ENCODE data around the gene UGT1A9. TPM values are rescaled to one million over a fixed set of nuclear protein-coding genes. Genes with fewer than 3 reads are reported as not detected.

The UGT1A9 gene
- total RNA-seq, 1 donor from 2014 or later = not detected

- DNase-seq = no peak
- intact Hi-C loops (cut with DNase I) = no loop called here
- ATAC-seq (ENCODE audit: poor library complexity) = no peak
Measured at GRCh38 chr2:233779722-233780121, 108.0 kb downstream of the UGT1A9 start.

DNA sequence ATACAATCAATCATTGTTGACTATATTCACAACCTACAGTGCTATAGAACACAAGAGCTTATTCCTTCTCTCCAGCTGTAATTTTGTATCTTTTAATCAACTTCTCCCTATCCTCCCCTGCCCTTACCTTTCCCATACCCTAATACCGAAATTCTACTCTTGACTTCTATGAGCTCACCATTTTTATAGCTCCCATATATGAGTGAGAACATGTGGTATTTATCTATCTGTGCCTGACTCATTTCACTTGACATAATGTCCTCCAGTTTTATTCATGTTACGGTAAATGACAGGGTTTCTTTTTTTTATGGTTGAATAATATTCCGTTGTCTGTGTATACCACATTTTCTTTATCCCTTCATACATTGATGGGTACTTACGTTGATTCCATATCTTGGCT is 109.1 kb downstream of the UGT1A9 start:
- no peak for ATAC-seq (ENCODE audit: poor library complexity)
- intact Hi-C loops (cut with DNase I) = no loop called here
- no peak for DNase-seq

DNA sequence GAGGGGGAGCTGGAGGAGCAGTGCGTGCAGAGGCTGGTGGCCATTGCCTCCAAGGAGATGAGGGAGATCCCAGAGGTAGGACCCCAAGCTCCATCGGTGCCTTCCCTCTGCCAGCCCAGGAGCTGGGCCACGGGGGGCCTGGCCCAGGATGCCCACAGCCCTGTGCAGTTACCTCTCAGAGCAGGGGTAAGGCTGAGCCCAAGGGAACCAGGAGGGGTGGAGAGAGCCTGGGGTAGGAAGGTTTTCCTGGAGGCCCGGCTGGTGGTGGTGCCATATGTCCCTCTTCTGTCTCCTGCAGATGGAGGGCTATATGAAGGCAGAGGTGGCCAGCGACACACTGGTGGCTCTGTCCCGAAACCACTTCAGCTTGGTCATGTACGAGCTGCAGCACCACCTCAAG is 117.9 kb downstream of the UGT1A9 start:
- intact Hi-C loops (cut with DNase I) = no loop called here
- DNase-seq (no peak), ATAC-seq (ENCODE audit: poor library complexity) (no peak)

DNA sequence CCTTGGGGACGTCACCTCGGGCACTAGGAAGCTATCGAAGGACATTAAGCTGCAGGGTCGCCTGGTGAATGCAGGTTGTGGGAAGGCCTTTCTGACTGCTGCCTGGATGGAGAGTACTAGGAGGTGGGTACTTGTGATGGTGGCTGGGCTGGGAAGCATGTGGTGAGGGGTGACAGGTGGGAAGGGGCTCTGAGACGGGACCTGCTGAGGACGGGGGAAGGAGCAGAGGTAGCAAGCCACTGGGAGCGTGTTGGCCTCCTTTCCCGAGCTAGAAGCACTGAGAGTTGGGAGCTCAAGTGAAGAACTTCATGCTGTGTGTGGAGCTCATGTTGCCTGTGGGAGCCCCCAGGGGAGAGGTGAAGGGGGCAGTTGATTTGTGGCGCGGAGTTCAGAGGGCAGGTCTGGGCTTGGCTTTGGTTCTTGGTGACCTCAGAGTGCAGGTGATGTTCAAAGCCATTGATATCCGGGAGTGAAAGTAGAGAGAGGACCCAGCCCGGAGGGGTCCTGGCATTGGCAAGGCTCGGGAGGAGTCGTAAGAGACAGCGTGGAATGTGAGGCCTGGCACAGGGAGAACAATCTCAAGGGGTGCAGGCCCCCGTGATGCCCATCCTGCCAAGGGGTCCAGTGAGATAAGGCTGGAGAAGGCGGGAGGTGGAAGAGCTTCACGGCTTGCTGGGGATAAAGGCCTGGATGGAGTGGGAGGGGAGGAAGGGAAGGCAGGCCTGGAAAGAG is 119.6 kb downstream of the UGT1A9 start:
- no peak for ATAC-seq (ENCODE audit: poor library complexity)
- DNase-seq = no peak
- intact Hi-C loops (cut with DNase I) = no loop called here

- intact Hi-C loops (cut with DNase I) = no loop called here
- no peak for DNase-seq
- no peak for ATAC-seq (ENCODE audit: poor library complexity)
Measured at GRCh38 chr2:233791883-233792329, 120.2 kb downstream of the UGT1A9 start.

DNA sequence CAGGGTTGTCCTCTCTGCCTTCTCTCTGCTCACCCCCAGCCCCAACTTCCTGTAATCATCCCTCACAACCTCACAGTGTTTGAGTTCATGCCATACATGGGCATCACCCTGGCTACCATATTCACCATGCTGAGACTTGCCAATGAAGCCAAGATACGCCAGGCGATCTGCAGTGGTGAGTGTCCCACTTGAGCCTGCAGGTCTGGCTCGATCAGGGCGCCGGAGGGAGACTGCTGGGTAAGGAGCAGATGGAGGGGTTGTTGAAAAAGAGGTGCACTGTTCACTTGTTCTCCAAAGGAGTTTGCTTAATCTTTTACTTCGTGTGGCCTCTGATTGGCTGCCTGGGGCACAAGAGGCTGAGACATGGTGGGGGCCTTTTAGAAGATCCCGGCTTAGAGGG is 121.0 kb downstream of the UGT1A9 start:
- DNase-seq (no peak), ATAC-seq (ENCODE audit: poor library complexity) (no peak)
- intact Hi-C loops (cut with DNase I) = no loop called here

- ATAC-seq (ENCODE audit: poor library complexity) = no peak
- DNase-seq = no peak
- intact Hi-C loops (cut with DNase I) = no loop called here
Measured at GRCh38 chr2:233793465-233794127, 121.9 kb downstream of the UGT1A9 start.

DNA sequence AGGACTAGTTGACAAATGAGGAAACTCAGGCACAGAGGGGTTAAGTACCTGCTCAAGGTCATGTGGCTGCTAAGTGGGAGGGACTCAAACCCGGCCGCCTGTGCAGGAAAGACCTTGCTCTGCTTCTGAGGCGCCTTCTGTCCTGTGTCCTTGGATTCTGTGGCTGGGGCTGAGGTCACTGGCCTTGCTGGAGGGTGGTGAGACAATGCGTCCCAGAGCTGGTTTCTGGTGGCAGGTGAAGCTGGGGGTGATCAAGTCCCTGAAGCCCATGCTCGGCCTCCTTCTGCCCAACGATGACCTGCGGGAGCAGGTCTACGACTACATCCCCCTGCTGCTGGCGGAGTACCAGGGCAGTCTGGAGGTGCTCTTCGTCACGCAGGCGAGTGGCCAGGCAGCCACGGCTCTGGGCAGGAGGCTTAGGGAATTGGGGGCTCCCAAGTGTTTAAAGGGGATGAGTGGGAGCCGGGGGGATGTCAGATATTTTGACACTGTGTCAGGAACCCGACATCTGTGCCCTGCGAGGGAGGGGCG is 122.5 kb downstream of the UGT1A9 start:
- DNase-seq (no peak), ATAC-seq (ENCODE audit: poor library complexity) (no peak)
- intact Hi-C loops (cut with DNase I) = no loop called here

- ATAC-seq (ENCODE audit: poor library complexity) (no peak), DNase-seq (no peak)
- intact Hi-C loops (cut with DNase I) = no loop called here
Measured at GRCh38 chr2:233795735-233796171, 124.1 kb downstream of the UGT1A9 start.

DNA sequence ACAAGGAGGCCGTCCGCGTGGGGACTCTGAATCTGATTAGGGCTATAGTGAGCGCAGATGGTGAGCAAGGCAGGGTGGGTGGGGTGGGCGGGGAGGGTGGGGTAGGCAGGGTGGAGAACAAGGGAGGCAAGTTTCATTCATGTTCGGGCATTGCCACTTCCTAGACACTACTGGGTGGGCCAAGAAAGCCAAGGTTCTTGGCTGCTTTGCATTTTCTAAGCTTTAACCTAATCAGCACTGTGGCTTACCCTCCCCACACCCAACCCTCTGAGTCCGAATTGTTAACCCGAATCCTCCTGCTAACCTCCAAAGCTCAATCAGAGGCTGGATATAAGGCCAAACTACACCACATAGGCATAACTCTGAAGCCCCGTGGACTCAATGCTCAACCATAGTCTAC is 124.6 kb downstream of the UGT1A9 start:
- DNase-seq (no peak), ATAC-seq (ENCODE audit: poor library complexity) (no peak)
- intact Hi-C loops (cut with DNase I) = no loop called here

DNA sequence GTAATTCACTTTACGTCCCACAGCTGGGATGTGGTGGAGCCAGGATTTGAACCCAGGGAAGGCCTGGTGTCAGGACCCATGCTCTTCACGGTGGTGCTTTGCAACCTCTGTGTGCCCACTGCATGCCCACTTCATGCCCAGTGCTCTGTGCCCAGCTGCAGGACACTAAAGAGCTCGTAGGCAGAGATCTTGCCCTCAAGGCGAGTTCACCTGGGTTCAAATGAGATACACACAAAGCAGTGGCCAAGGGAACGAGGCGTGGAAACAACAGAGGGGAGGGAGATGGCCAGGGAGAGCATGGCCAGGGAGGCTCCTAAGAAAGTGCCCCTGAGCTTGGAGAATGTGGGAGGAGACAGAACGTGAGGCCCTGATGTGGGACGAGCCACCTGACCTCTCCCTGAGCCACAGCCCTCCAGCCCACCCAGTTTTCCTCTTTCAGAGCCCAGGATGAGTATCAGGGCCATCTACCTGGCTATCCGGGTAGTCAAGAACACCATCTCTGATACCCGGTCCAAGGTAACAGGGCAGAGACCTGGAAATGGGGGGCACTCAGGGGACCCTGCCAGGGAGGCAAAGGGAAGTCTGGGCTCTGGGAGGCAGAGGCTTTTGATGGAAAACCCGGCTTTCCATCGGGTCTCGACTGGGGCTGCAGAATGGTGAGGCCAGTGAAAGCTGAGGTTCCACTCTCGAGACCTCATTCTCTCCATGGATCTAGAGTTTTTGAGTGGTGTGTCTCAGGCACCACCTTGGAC is 126.8 kb downstream of the UGT1A9 start:
- DNase-seq (no peak), ATAC-seq (ENCODE audit: poor library complexity) (no peak)
- intact Hi-C loops (cut with DNase I) = no loop called here

DNA sequence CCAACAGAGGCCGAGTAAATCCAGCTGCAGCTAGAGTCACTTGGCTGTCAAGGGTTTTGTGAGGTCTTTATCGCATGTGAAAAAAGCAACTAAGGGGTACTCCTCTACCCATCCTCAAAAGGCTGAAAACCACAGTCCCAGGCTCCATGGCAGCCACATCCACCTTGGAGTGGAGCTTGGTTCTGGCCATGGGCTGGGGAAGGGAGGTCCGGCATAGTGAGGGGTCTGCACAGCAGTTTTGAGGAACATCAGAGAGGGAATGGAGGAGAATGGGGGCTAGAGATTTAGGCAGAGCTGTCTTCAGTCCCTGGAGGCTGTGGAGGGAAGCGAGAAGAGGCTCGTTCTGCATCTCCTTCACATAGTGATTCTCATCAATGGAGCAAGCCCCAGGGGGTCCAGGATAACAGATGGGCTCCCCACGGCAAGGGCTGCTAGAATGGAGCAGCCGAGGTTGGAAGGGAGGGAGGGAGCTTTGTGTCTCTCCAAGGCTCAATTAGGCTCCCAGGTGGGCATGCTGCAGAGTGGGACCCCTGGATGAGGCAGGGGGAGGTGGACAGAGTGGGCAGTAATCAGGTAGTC is 127.5 kb downstream of the UGT1A9 start:
- DNase-seq (no peak), ATAC-seq (ENCODE audit: poor library complexity) (no peak)
- intact Hi-C loops (cut with DNase I) = no loop called here

GRCh38 chr2:233799716-233800115 is 128.0 kb downstream of the UGT1A9 start:
- intact Hi-C loops (cut with DNase I) = no loop called here
- ATAC-seq (ENCODE audit: poor library complexity) (no peak), DNase-seq (no peak)

- ATAC-seq (ENCODE audit: poor library complexity) (no peak), DNase-seq (no peak)
- intact Hi-C loops (cut with DNase I) = no loop called here
Measured at GRCh38 chr2:233800208-233800607, 128.5 kb downstream of the UGT1A9 start.

DNA sequence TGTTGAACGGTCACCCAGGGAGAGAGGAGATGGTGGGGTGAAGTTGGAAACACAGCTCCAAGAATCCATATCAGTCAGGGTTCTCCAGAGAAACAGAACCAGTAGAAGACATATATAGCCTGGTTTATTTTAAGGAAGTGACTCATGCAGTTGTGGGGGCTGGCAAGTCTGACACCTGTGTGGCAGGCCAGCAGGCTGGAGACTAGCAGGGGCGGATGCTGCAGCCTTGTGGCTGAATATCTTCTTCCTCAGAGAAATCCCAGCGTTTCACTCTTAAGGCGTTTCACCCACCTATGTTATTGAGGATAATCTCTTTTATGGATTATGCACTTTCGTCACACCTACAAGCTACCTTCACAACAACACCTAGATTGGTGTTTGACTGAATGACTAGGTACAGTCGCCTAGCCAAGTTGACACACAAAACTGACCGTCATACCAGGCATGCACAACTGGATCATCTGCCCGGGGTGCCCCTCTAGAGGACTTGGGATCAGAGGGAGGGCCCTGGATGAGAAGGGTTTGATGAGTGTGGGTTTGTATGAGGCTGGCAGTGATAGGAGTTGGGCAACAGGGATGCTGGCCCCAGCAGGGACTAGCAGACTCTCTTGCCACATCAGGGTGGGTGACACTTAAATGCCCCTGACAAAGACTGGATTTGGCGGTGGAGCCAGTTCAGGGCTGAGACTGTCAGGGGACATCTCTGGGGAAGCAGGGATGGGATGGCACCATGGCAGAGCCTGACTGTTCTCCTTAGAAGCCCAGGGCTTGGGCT is 129.8 kb downstream of the UGT1A9 start:
- DNase-seq (no peak), ATAC-seq (ENCODE audit: poor library complexity) (no peak)
- intact Hi-C loops (cut with DNase I) = no loop called here

DNA sequence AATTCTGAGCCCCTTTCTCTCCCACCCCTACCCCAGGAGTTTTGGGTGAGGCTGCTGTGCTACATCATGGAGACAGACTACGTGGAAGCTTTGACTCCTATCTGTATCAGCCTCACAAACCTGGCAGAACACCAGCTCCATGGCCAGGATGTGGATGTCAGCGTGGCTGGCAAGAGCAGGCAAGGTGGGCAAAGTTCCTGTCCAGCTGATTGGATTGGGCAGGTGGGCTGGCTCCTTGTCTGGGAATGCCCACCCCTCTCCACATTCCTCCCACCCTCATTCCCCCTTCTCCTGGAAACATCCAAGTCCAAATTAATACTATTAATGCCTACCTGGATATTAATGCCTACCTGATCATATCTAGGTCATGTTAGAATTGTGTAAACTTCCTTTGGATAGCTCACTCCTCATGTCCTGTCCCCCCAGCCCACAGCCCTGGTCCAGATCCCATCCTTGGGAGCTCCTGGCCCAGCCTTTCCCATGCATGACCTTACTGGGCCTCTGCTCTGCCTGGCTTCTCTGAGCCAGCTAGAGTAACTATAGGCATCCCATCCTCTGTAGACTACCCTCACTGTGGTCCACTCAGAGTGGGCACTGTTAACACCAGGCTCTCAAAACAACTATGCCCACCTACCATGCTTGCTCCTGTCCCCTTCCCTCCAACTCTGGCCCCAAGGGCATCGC is 130.6 kb downstream of the UGT1A9 start:
- no peak for DNase-seq
- intact Hi-C loops (cut with DNase I) = no loop called here
- ATAC-seq (ENCODE audit: poor library complexity) = no peak

DNA sequence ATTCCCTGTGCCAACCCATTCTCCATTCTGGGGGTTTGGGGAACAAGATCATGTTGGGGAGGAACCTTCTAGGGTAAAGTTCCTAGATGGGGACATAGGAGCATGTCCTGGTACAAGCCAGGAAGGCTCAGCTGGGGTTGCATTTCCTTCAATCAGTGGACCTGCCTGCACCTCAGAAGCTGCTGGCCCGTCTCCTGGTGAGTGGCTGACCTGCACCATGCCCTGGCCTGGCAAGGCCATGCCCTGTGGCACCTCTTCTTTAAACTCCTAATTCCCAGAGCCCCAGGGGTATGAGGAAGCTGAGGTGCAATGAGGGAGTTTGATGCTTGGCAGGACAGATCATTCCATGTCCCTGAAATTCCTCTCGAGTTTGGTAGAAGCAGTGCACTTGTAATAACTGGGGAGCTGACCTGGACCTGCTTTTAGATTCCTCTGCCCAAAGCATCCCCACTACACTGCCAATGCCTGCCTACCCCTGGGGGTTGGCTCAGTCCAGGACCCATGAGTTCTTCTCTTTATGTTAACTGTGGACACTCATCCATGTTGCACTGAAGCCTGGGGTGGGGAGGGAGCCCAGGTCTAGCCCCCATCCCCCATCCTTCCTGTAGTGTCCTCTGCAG is 131.7 kb downstream of the UGT1A9 start:
- intact Hi-C loops (cut with DNase I) = no loop called here
- ATAC-seq (ENCODE audit: poor library complexity) = no peak

DNA sequence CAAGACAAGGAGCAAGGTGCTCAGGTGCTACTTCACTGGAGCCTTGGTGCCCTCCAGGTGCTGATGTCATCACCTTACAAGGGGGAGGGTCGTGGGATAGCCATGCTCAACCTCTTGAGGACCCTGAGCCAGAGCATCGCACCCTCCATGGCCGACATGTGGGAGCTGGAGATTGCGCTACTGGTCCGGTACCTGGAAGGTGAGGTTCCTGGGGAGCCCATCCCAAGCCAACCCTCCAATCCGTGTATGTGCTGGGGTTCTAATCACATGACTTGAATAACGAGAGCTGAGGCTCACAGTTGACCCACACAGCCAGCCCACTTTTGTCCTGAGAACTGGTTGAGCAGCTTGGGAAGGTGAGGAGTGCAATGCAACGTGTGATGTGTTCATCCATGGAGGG is 132.3 kb downstream of the UGT1A9 start:
- no peak for DNase-seq

More for the DNA sequence above, 131.7 kb downstream of the UGT1A9 start:
- no peak for DNase-seq

More for the DNA sequence above, 132.3 kb downstream of the UGT1A9 start:
- ATAC-seq (ENCODE audit: poor library complexity) = no peak
- intact Hi-C loops (cut with DNase I) = no loop called here
